Brain microvascular endothelial cell (primary cell): ENCODE data around the gene LRP1B.

Experiments used
- DNase-seq: peaks from one replicate; pipeline ENCODE4 v3.0.0-alpha.2; 2020
- H3K27ac ChIP-seq: fragments of 250-450 bp; sonication (Bioruptor Pico); 2 replicates; pipeline ENCODE4 v1.5.1; 2020; ENCODE audit warnings: mild to moderate bottlenecking, moderate library complexity
- H3K27me3 ChIP-seq: fragments of 250-450 bp; sonication (Bioruptor Pico); replicated peaks from 2 replicates; pipeline ENCODE4 v1.5.1; 2020; ENCODE audit warnings: mild to moderate bottlenecking
- H3K36me3 ChIP-seq: fragments of 250-450 bp; sonication (Bioruptor Pico); replicated peaks from 2 replicates; pipeline ENCODE4 v1.5.1; 2020; ENCODE audit warnings: mild to moderate bottlenecking
- H3K4me3 ChIP-seq: 2 replicates; pipeline ENCODE4 v1.5.1; 2011; ENCODE audit warnings: low read depth, mild to moderate bottlenecking, control low read depth, low read length, moderate library complexity
- CTCF ChIP-seq: IDR thresholded peaks from 2 replicates; pipeline ENCODE4 v1.5.1; 2011; ENCODE audit warnings: low read depth, mild to moderate bottlenecking, moderate library complexity, low read length, control low read depth, inconsistent platforms; ENCODE audit errors: missing control alignments
- in situ Hi-C: cut with HindIII; loops from 2 replicates; pipeline ENCODE4 v1.10.0; 2017; ENCODE audit warnings: low sequenced_read_pairs, low pct_ligation_motif_present

The LRP1B gene

DNA sequence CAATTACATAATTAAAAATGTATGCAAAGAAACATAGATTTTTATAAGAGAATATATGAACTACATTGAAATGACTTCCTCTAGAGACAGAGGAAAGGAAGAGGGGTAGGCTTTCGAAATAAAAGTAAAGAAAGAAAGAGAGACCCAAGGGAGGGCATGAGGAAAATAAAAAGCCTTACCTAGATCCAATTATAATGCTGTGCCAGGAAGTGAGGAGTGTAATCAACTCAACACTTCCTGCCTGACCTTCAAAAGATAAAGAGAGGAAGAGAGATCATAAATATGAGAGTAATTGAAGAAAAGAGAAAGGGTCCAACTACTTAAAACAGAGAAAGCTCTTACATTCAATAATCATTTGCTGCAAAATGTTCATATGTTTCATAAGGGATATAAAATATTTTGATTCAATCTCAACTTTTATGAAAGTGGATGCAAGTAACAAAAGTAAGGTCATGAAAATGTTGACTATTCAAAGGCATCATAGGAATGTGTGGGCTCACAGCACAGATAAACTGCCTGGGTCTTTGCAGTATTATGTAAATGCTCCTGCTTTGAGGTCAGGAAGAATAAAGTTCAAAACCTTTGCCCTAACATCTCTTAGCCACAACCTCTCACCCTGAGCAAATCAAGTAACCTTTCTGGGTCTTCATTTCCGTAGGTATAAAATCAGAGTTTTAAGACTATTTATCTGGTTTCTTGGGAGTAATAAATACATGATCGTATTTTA lies 1237.7 kb downstream of the LRP1B start:
- no peak for TF ChIP-seq CTCF
- H3K4me3 ChIP-seq: no peak overlapping the region
- peak overlapping the region; percentile 47 for H3K27ac ChIP-seq
- H3K36me3 ChIP-seq: no peaks in the 10 kb centered on the region
- H3K27me3 ChIP-seq: no peaks in the 10 kb centered on the region
- DNase-seq: no peak
- in situ Hi-C loops: no loop called here

- no peak for TF ChIP-seq CTCF
- H3K27me3 ChIP-seq: no peaks in the 10 kb centered on the region
- no peak overlapping the region for H3K4me3 ChIP-seq
- H3K27ac ChIP-seq: peak overlapping the region; percentile 2
- in situ Hi-C loops: no loop called here
- DNase-seq: no peak
- H3K36me3 ChIP-seq: no peaks in the 10 kb centered on the region
These were observed 1238.4 kb downstream of the LRP1B start for GRCh38 chr2:140892436-140892835.

- H3K36me3 ChIP-seq: no peaks in the 10 kb centered on the region
- in situ Hi-C loops: no loop called here
- H3K27ac ChIP-seq: no peak overlapping the region
- no peak overlapping the region for H3K4me3 ChIP-seq
- H3K27me3 ChIP-seq: no peaks in the 10 kb centered on the region
- DNase-seq: no peak
- peak; percentile 25 for TF ChIP-seq CTCF
These were observed 1239.1 kb downstream of the LRP1B start for GRCh38 chr2:140891614-140892212.

GRCh38 chr2:140882671-140883620 lies 1247.9 kb downstream of the LRP1B start:
- Histone ChIP-seq H3K27ac (no peak overlapping the region), H3K36me3 (no peaks in the 10 kb centered on the region), H3K4me3 (no peak overlapping the region), H3K27me3 (no peaks in the 10 kb centered on the region)
- in situ Hi-C loops: no loop called here
- no peak for DNase-seq
- TF ChIP-seq CTCF: no peak

- in situ Hi-C loops: no loop called here
These were observed 1250.2 kb downstream of the LRP1B start for GRCh38 chr2:140880573-140880972.

More at GRCh38 chr2:140880573-140880972, 1250.2 kb downstream of the LRP1B start:
- H3K27me3 ChIP-seq: no peaks in the 10 kb centered on the region
- H3K4me3 ChIP-seq: no peak overlapping the region
- no peak overlapping the region for H3K27ac ChIP-seq
- no peak for TF ChIP-seq CTCF
- no peak for DNase-seq
- H3K36me3 ChIP-seq: no peaks in the 10 kb centered on the region
